Measurements from ENCODE around the gene AGER.

AGER gene

DNA sequence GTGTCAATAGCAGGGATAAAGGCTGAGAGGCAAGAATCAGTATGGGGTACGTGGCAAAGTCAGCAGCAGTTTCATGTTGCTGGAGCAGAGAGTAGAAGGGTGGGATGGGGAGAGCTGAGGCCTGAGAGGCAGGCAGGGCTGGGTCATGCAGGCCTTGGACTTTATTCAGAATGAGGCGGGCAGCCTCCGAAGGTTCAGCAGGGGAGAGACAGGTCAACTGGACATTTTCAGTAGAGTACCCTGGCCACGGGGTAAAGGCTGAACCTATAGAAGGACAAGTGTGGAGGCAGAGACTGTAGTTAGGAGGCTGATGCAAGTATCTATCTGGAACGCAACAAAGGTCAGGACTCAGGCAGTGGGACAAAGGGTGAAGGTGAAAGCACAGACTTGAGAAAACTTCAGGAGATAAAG is 26.1 kb upstream of the AGER start:
- Histone ChIP-seq H3K79me2 (no peaks in the 10 kb centered on the region), H3K36me3 (ENCODE audit: control insufficient read depth, insufficient read depth, low read length) (no peaks in the 10 kb centered on the region), H3K4me2 (ENCODE audit: low read length) (no peak overlapping the region), H3K4me1 (no peaks in the 10 kb centered on the region), H3K9me3 (ENCODE audit: control insufficient read depth, low read length) (no peaks in the 10 kb centered on the region), H3K27ac (no peak overlapping the region), H3K27me3 (ENCODE audit: control insufficient read depth, insufficient read depth, low read length) (no peaks in the 10 kb centered on the region), H3K4me3 (ENCODE audit: low read depth, low read length) (no peak overlapping the region), H3K9ac (no peak overlapping the region), H2AFZ (no peak overlapping the region)
- TF ChIP-seq CTCF (IDR thresholded peaks at IDR 0.05) = no peak

GRCh38 chr6:32208996-32209395 is 24.9 kb upstream of the AGER start:
- TF ChIP-seq CTCF (IDR thresholded peaks at IDR 0.05) = no peak
- Histone ChIP-seq H3K36me3 (ENCODE audit: control insufficient read depth, insufficient read depth, low read length) (no peaks in the 10 kb centered on the region), H3K27ac (no peak overlapping the region), H3K27me3 (ENCODE audit: control insufficient read depth, insufficient read depth, low read length) (no peaks in the 10 kb centered on the region), H3K79me2 (no peaks in the 10 kb centered on the region), H3K4me2 (ENCODE audit: low read length) (no peak overlapping the region), H3K9me3 (ENCODE audit: control insufficient read depth, low read length) (no peaks in the 10 kb centered on the region), H3K4me1 (no peaks in the 10 kb centered on the region), H3K4me3 (ENCODE audit: low read depth, low read length) (no peak overlapping the region), H3K9ac (no peak overlapping the region), H2AFZ (no peak overlapping the region)

- H3K27me3 ChIP-seq (ENCODE audit: control insufficient read depth, insufficient read depth, low read length) = no peaks in the 10 kb centered on the region
- TF ChIP-seq CTCF (IDR thresholded peaks at IDR 0.05) = no peak
- no peak overlapping the region for H3K9ac ChIP-seq
- H3K4me2 ChIP-seq (ENCODE audit: low read length) = no peak overlapping the region
- H3K36me3 ChIP-seq (ENCODE audit: control insufficient read depth, insufficient read depth, low read length) = no peaks in the 10 kb centered on the region
- H3K27ac ChIP-seq = no peak overlapping the region
- no peaks in the 10 kb centered on the region for H3K79me2 ChIP-seq
- H2AFZ ChIP-seq = no peak overlapping the region
- H3K4me3 ChIP-seq (ENCODE audit: low read depth, low read length) = no peak overlapping the region
- H3K4me1 ChIP-seq = no peaks in the 10 kb centered on the region
- no peaks in the 10 kb centered on the region for H3K9me3 ChIP-seq (ENCODE audit: control insufficient read depth, low read length)
Observed at GRCh38 chr6:32204268-32204715, 20.2 kb upstream of the AGER start.

- H3K27ac ChIP-seq = no peak overlapping the region
- no peak overlapping the region for H2AFZ ChIP-seq
- H3K79me2 ChIP-seq = no peaks in the 10 kb centered on the region
- TF ChIP-seq CTCF (IDR thresholded peaks at IDR 0.05) = no peak
- no peak overlapping the region for H3K9ac ChIP-seq
- no peak overlapping the region for H3K4me2 ChIP-seq (ENCODE audit: low read length)
- H3K9me3 ChIP-seq (ENCODE audit: control insufficient read depth, low read length) = no peaks in the 10 kb centered on the region
- no peak overlapping the region for H3K4me3 ChIP-seq (ENCODE audit: low read depth, low read length)
- H3K27me3 ChIP-seq (ENCODE audit: control insufficient read depth, insufficient read depth, low read length) = no peaks in the 10 kb centered on the region
- no peaks in the 10 kb centered on the region for H3K36me3 ChIP-seq (ENCODE audit: control insufficient read depth, insufficient read depth, low read length)
- H3K4me1 ChIP-seq = no peaks in the 10 kb centered on the region
Observed at GRCh38 chr6:32203426-32204267, 19.6 kb upstream of the AGER start.

GRCh38 chr6:32202186-32202585 is 18.1 kb upstream of the AGER start:
- no peak overlapping the region for H3K4me2 ChIP-seq (ENCODE audit: low read length)
- no peak overlapping the region for H3K27ac ChIP-seq
- TF ChIP-seq CTCF (IDR thresholded peaks at IDR 0.05) = no peak
- H3K4me1 ChIP-seq = no peaks in the 10 kb centered on the region
- no peaks in the 10 kb centered on the region for H3K79me2 ChIP-seq
- H2AFZ ChIP-seq = no peak overlapping the region
- no peak overlapping the region for H3K4me3 ChIP-seq (ENCODE audit: low read depth, low read length)
- no peak overlapping the region for H3K9ac ChIP-seq
- H3K27me3 ChIP-seq (ENCODE audit: control insufficient read depth, insufficient read depth, low read length) = no peaks in the 10 kb centered on the region
- no peaks in the 10 kb centered on the region for H3K9me3 ChIP-seq (ENCODE audit: control insufficient read depth, low read length)
- H3K36me3 ChIP-seq (ENCODE audit: control insufficient read depth, insufficient read depth, low read length) = no peaks in the 10 kb centered on the region

Data from parathyroid adenoma (tissue), 2 donors.